GM12872 (cell line): ENCODE results near the gene TMEM181.

Source experiments
- CTCF ChIP-seq: IDR thresholded peaks from 3 replicates; pipeline ENCODE4 v1.5.1; 2011; ENCODE audit warnings: low read depth, mild to moderate bottlenecking, low read length, moderate library complexity; ENCODE audit not compliant: insufficient read depth

The TMEM181 gene

DNA sequence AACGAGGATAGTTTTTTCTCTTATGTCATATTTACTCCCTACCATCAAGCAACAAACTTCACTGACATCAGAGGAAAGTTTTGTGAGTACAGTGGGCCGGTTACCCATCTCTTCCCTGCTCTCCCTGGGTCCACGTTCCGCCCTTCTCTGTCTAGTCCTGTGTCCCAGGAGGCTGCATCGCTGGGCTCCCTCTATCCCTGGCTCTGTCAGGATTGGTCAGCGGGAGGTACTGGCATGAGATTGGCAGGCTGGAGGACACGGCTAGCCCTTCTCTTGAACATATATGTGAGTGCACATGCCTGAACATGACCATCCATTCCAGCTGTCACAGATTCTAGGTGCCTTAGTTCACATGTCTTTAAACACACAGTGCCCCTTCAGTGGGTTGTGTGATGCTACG is 30.3 kb upstream of the TMEM181 start:
- TF ChIP-seq CTCF, result no peak

DNA sequence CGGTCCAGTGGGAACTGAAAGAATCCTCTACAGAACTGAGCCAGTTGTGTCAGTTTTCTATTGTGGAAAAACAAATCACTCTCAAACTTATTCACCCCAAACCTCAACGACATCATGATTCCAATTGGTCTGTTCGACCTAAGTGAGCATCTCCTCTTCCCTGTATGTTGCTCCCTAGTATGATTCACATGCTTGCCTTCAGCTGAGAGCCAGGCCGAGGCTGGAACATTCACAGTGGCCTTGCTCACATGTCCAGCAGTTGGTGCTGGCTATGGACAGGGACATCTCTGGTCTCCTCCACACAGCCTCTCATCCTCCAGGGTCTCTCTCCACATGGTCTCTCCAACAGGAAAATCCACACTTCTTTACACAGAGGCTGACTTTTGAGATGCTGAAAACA is 28.3 kb upstream of the TMEM181 start:
- no peak for TF ChIP-seq CTCF

GRCh38 chr6:158531970-158532369 is 27.9 kb upstream of the TMEM181 start:
- TF ChIP-seq CTCF, result no peak

DNA sequence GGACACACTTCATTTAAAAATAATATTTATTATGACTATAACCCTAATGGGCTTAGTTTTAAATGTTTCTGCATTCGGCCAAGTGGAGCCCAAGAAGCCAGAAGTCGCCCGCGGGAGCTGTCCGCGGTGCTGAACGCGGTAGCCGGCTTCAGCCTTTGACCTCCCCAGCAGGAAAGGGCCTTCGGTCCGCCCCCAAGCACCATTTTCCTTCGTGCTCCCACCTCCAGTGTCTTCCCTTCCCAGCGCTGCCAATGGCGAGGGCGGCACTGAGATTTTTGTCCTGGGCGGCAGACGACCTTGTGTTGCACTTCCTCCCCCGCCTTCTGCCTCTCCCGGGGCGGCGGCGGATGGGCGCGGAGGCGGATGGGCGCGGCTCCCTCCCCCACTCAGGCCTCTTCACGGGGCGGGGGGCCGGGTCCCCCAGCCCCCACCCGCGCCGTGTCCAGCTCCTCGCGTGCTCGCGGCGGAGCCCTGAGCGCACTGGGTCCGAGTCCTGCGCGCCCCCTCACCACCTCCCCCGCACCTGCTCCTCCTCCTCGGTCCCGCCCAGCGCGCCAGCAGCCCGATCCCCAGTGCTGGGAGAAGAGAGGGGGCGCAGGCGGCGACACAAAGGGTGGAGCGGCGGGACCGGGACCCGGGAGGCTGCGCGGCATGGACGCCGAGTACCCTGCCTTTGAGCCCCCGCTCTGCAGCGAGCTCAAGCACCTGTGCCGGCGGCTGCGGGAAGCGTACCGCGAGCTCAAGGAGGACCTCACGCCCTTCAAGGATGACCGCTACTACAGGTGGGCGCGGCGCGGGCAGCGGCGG is 23.6 kb upstream of the TMEM181 start:
- TF ChIP-seq CTCF, result no peak

GRCh38 chr6:158536891-158537798 is 22.7 kb upstream of the TMEM181 start:
- TF ChIP-seq CTCF, result no peak

- TF ChIP-seq CTCF, result no peak
Measured at GRCh38 chr6:158538741-158539140, 21.1 kb upstream of the TMEM181 start.

DNA sequence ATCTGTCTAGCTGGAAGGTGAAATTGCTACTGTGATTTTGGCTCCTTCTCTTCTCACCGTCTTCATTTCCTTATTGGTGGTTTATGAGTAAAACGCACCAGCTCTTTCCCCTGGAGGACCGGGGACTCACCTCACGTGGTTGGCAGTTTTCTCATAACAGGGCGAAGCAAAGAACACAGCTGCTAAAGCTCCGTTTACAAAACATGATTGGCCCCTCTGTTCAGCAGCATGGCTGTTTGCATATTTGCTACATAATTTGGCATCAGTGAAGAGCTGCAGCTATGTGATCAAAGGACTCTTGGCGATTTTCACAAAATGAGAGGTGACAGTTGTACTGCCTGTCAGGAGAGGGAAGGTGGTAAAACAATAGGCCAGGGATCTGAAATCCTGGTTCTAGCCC is 20.5 kb upstream of the TMEM181 start:
- TF ChIP-seq CTCF, result no peak
